Neural crest cell (in vitro differentiated cells): Measurements from ENCODE around the gene C5AR1. TPM values are rescaled to one million over a fixed set of nuclear protein-coding genes. Genes with fewer than 3 reads are reported as not detected.
"Not testable (repeated sequence)": the region's sequence is repeated elsewhere in the genome, so short reads cannot be mapped to it uniquely, and the experiment has no call there.

Experiments used
- DNase-seq: peaks from one replicate; pipeline ENCODE4 v3.0.0; 2021; ENCODE audit warnings: low read depth, mixed read lengths, low spot score
- H3K27ac Mint-ChIP-seq: one replicate; pipeline ENCODE4 v1.8.0; 2021; ENCODE audit warnings: mild to moderate bottlenecking, mixed read lengths; ENCODE audit not compliant: unreplicated experiment
- H3K27me3 Mint-ChIP-seq: 2 replicates; pipeline ENCODE4 v1.8.0; 2021; ENCODE audit warnings: low read depth, mild to moderate bottlenecking, mixed read lengths
- H3K36me3 Mint-ChIP-seq: 2 replicates; pipeline ENCODE4 v1.8.0; 2021; ENCODE audit warnings: low read depth, mild to moderate bottlenecking, mixed read lengths
- H3K4me1 Mint-ChIP-seq: 2 replicates; pipeline ENCODE4 v1.8.0; 2021; ENCODE audit warnings: mixed read lengths
- H3K4me3 Mint-ChIP-seq: one replicate; pipeline ENCODE4 v1.8.0; 2021; ENCODE audit warnings: mild to moderate bottlenecking, mixed read lengths
- H3K9me3 Mint-ChIP-seq: 2 replicates; pipeline ENCODE4 v1.8.0; 2021; ENCODE audit warnings: mixed read lengths
- CTCF ChIP-seq: fragments of 200-600 bp; sonication (generic); conservative IDR thresholded peaks from 2 replicates; pipeline ENCODE4 v1.5.0; 2021; ENCODE audit warnings: antibody characterized with exemption, mild to moderate bottlenecking
- total RNA-seq: library from RNA; stranded (reverse); gene quantifications from 2 replicates; pipeline ENCODE4 v1.2.1, GENCODE V29; 2021

Gene C5AR1
- total RNA-seq, 1 donor from 2014 or later: 0.44 TPM

- peak overlapping the region; percentile 99 for H3K27ac Mint-ChIP-seq
- peaks cover 39% of the 10 kb centered on the region for H3K4me1 Mint-ChIP-seq
- peak; percentile 84 for DNase-seq
- H3K4me3 Mint-ChIP-seq: peak overlapping the region; percentile 93
- peaks cover 3% of the 10 kb centered on the region for H3K36me3 Mint-ChIP-seq
- peaks cover 14% of the 10 kb centered on the region for H3K27me3 Mint-ChIP-seq
- H3K9me3 Mint-ChIP-seq: no peaks in the 10 kb centered on the region
- TF ChIP-seq CTCF: no peak
These were observed 36.2 kb upstream of the C5AR1 start for GRCh38 chr19:47273313-47274070.

- peaks cover 39% of the 10 kb centered on the region for H3K4me1 Mint-ChIP-seq
- H3K27me3 Mint-ChIP-seq: peaks cover 14% of the 10 kb centered on the region
- peak within 1 kb of the TSS; percentile 93 for H3K4me3 Mint-ChIP-seq
- TF ChIP-seq CTCF: no peak
- peaks cover 3% of the 10 kb centered on the region for H3K36me3 Mint-ChIP-seq
- H3K27ac Mint-ChIP-seq: peak within 1 kb of the TSS; percentile 99
- no peaks in the 10 kb centered on the region for H3K9me3 Mint-ChIP-seq
- peak; percentile 99 for DNase-seq
These were observed 35.4 kb upstream of the C5AR1 start, which contains the start of gene INAFM1 for GRCh38 chr19:47274071-47274890. INAFM1 (plus strand) TSS chr19:47274885; CDS start chr19:47274920, 35 bp downstream.

GRCh38 chr19:47274891-47275761, 34.5 kb upstream of the C5AR1 start:
- Mint-ChIP-seq H3K27ac (no peak overlapping the region), H3K27me3 (peaks cover 14% of the 10 kb centered on the region), H3K4me3 (peak overlapping the region; percentile 90), H3K9me3 (no peaks in the 10 kb centered on the region), H3K4me1 (peaks cover 39% of the 10 kb centered on the region), H3K36me3 (peaks cover 3% of the 10 kb centered on the region)
- DNase-seq: peak; percentile 37
- TF ChIP-seq CTCF: no peak

- Mint-ChIP-seq H3K4me3 (peak overlapping the region; percentile 90), H3K36me3 (no peaks in the 10 kb centered on the region), H3K9me3 (no peaks in the 10 kb centered on the region), H3K27ac (peak overlapping the region; percentile 76), H3K27me3 (peaks cover 14% of the 10 kb centered on the region), H3K4me1 (peaks cover 39% of the 10 kb centered on the region)
- no peak for TF ChIP-seq CTCF
- no peak for DNase-seq
These were observed 33.7 kb upstream of the C5AR1 start for GRCh38 chr19:47275791-47276461.

- H3K4me1 Mint-ChIP-seq: peaks cover 39% of the 10 kb centered on the region
- DNase-seq, H3K27ac Mint-ChIP-seq, H3K9me3 Mint-ChIP-seq, H3K36me3 Mint-ChIP-seq: not testable (repeated sequence)
- H3K27me3 Mint-ChIP-seq: peaks cover 14% of the 10 kb centered on the region
- peak overlapping the region; percentile 90 for H3K4me3 Mint-ChIP-seq
These were observed 33.1 kb upstream of the C5AR1 start for GRCh38 chr19:47276513-47276912.
